SK-N-SH (cell line): ENCODE measurements around the gene P3H2. TPM values are rescaled to one million over a fixed set of nuclear protein-coding genes. Genes with fewer than 3 reads are reported as not detected.

Experiments
- CTCF ChIA-PET: fragments of 300-600, 350-600 bp; formaldehyde crosslinking; extraction: SDS; loops from one replicate; lab custom pipeline; 2021; lab: Yijun Ruan, JAX
- POLR2A ChIA-PET: fragments of 350-600 bp; sonication (Branson Sonifier 250); formaldehyde crosslinking; extraction: SDS; loops from one replicate; lab custom pipeline; 2020; ENCODE audit warnings: antibody characterized with exemption, inconsistent platforms; lab: Yijun Ruan, JAX
- DNase-seq: peaks from one replicate; pipeline ENCODE4 v3.0.0; 2012
- H2AFZ ChIP-seq: fragments of 200-600 bp; sonication (generic); 2 replicates; pipeline ENCODE4 v1.8.1; 2016; ENCODE audit warnings: antibody characterized with exemption, mild to moderate bottlenecking, low read depth
- H3F3A ChIP-seq: fragments of 200-600 bp; sonication (generic); replicated peaks from 2 replicates; pipeline ENCODE3; 2016; ENCODE audit warnings: antibody characterized with exemption, mild to moderate bottlenecking; ENCODE audit not compliant: insufficient read depth
- H3K27ac ChIP-seq, 2 experiments: fragments of 200-500 bp in 1 of 2; fragments of 200-600 bp in 1 of 2; sonication (Bioruptor generic) in 1 of 2; sonication (generic), shearing (Covaris generic) in 1 of 2; 2 replicates each; pipeline versions ENCODE4 v1.5.1 to v1.6.1; 2014 to 2016; ENCODE audit warnings: low read depth in 2 of 2, inconsistent platforms in 1 of 2, low read length in 1 of 2, mild to moderate bottlenecking in 1 of 2, mixed read lengths in 1 of 2
- H3K27me3 ChIP-seq: fragments of 200-600 bp; sonication (generic), shearing (Covaris generic); 2 replicates; pipeline ENCODE4 v1.6.1; 2016; ENCODE audit warnings: mixed run types; ENCODE audit not compliant: insufficient read depth
- H3K36me3 ChIP-seq, 2 experiments: fragments of 200-500 bp in 1 of 2; fragments of 200-600 bp in 1 of 2; sonication (Bioruptor generic) in 1 of 2; sonication (generic) in 1 of 2; replicated peaks in 1 of 2; 2 replicates each; pipeline versions ENCODE3 to v1.5.1; 2014 to 2016; ENCODE audit warnings: low read length in 1 of 2, mild to moderate bottlenecking in 1 of 2; ENCODE audit not compliant: insufficient read depth in 2 of 2, control insufficient read depth in 1 of 2
- H3K4me1 ChIP-seq, 2 experiments: fragments of 200-500 bp in 1 of 2; fragments of 200-600 bp in 1 of 2; sonication (Bioruptor generic) in 1 of 2; sonication (generic), shearing (Covaris generic) in 1 of 2; 2 replicates each; pipeline versions ENCODE4 v1.5.1 to v1.6.1; 2014 to 2016; ENCODE audit warnings: low read depth in 1 of 2, low read length in 1 of 2, mixed run types in 1 of 2; ENCODE audit not compliant: insufficient read depth in 2 of 2, control insufficient read depth in 1 of 2
- H3K4me2 ChIP-seq: fragments of 200-600 bp; sonication (generic), shearing (Covaris generic); 2 replicates; pipeline ENCODE4 v1.6.1; 2017; ENCODE audit warnings: mixed run types
- H3K4me3 ChIP-seq, 2 experiments: fragments of 200-500 bp in 1 of 2; fragments of 200-600 bp in 1 of 2; sonication (Bioruptor generic) in 1 of 2; sonication (generic), shearing (Covaris generic) in 1 of 2; 2 replicates each; pipeline versions ENCODE4 v1.5.1 to v1.8.1; 2014 to 2016; ENCODE audit warnings: low read depth in 2 of 2, inconsistent platforms in 1 of 2, low read length in 1 of 2, mild to moderate bottlenecking in 1 of 2, mixed read lengths in 1 of 2, moderate library complexity in 1 of 2
- H3K79me2 ChIP-seq: fragments of 200-600 bp; sonication (generic); 2 replicates; pipeline ENCODE4 v1.8.1; 2017; ENCODE audit warnings: mild to moderate bottlenecking; ENCODE audit not compliant: insufficient read depth
- H3K9ac ChIP-seq: fragments of 200-600 bp; sonication (generic); 2 replicates; pipeline ENCODE4 v1.6.1; 2017; ENCODE audit warnings: mixed run types
- H3K9me2 ChIP-seq: fragments of 200-600 bp; sonication (generic); 2 replicates; pipeline ENCODE4 v1.6.1; 2017; ENCODE audit warnings: mixed run types
- H3K9me3 ChIP-seq: fragments of 200-600 bp; sonication (generic); 2 replicates; pipeline ENCODE4 v1.6.1; 2017; ENCODE audit warnings: mixed run types, mild to moderate bottlenecking, moderate library complexity
- H4K20me1 ChIP-seq: fragments of 200-600 bp; sonication (generic); 2 replicates; pipeline ENCODE4 v1.6.1; 2017; ENCODE audit warnings: mild to moderate bottlenecking, mixed run types; ENCODE audit not compliant: insufficient read depth
- CHD2 ChIP-seq: fragments of 150-350 bp; IDR thresholded peaks from 2 replicates; pipeline ENCODE4 v1.6.1; 2018; ENCODE audit warnings: low read length; ENCODE audit not compliant: partially characterized antibody
- FOXJ3 ChIP-seq: sonication (generic); formaldehyde crosslinking; IDR thresholded peaks from 2 replicates; pipeline ENCODE4 v1.5.1; 2020; ENCODE audit warnings: mild to moderate bottlenecking, missing genetic modification reagents
- GATA2 ChIP-seq: sonication (generic); formaldehyde crosslinking; IDR thresholded peaks from 2 replicates; pipeline ENCODE4 v1.5.0; 2020; ENCODE audit warnings: mild to moderate bottlenecking, missing genetic modification reagents
- JUND ChIP-seq: IDR thresholded peaks from 2 replicates; pipeline ENCODE4 v1.4.0; 2012
- MXI1 ChIP-seq: IDR thresholded peaks from 2 replicates; pipeline ENCODE4 v1.6.1; 2012; ENCODE audit warnings: mild to moderate bottlenecking, low read depth, low read length, improper control_type of control experiment
- NRF1 ChIP-seq: IDR thresholded peaks from 2 replicates; pipeline ENCODE4 v1.6.1; 2012; ENCODE audit warnings: low read depth, mild to moderate bottlenecking, low read length
- RFX5 ChIP-seq: IDR thresholded peaks from 2 replicates; pipeline ENCODE4 v1.6.1; 2012; ENCODE audit warnings: mild to moderate bottlenecking, improper control_type of control experiment, low read length
- RXRA ChIP-seq: IDR thresholded peaks from 2 replicates; pipeline ENCODE4 v1.4.0; 2012; ENCODE audit warnings: low read depth, mild to moderate bottlenecking, borderline replicate concordance
- TEAD4 ChIP-seq: IDR thresholded peaks from 2 replicates; pipeline ENCODE4 v1.4.0; 2012; ENCODE audit warnings: mild to moderate bottlenecking, borderline replicate concordance; ENCODE audit not compliant: insufficient read depth
- USF2 ChIP-seq: fragments of 150-350 bp; IDR thresholded peaks from 2 replicates; pipeline ENCODE4 v1.6.1; 2017; ENCODE audit warnings: antibody characterized with exemption, low read length, low read depth, borderline replicate concordance
- WGBS: methylation state at CpG from one replicate; pipeline ENCODE4 v1.1.6; 2017; ENCODE audit warnings: low lambda C conversion rate; 5-methylcytosine and 5-hydroxymethylcytosine counted together
- polyA plus RNA-seq, 3 experiments: library from polyadenylated mRNA; depleted of rRNA; stranded (reverse); fragments of >200 nt; gene quantifications; 2 replicates each; pipeline ENCODE4 v1.2.3, GENCODE V29; 2012
- TF ChIP-seq, protein P1 (sequence below): fragments of 200-600 bp; sonication (generic); IDR thresholded peaks from 2 replicates; pipeline ENCODE4 v1.6.1; 2017; ENCODE audit warnings: antibody characterized with exemption, mild to moderate bottlenecking, moderate library complexity
- TF ChIP-seq, protein P2 (sequence below): IDR thresholded peaks from 2 replicates; pipeline ENCODE4 v1.4.0; 2012; ENCODE audit warnings: low read depth

Gene P3H2
- polyA plus RNA-seq, 1 of the 3 experiments (the other 2 are of a cell fraction) = 2.8 TPM

GRCh38 chr3:190034446-190034845 lies 86.3 kb downstream of the P3H2 start:
- H3K27ac ChIP-seq = no peak overlapping the region
- TF ChIP-seq CHD2 (no peak), USF2 (no peak), RXRA (no peak), TEAD4 (no peak), RFX5 (no peak), NRF1 (no peak), JUND (no peak), FOXJ3 (CRISPR knock-in tag) (no peak), GATA2 (CRISPR knock-in tag) (no peak), MXI1 (no peak)
- TF ChIP-seq, protein P1, sequence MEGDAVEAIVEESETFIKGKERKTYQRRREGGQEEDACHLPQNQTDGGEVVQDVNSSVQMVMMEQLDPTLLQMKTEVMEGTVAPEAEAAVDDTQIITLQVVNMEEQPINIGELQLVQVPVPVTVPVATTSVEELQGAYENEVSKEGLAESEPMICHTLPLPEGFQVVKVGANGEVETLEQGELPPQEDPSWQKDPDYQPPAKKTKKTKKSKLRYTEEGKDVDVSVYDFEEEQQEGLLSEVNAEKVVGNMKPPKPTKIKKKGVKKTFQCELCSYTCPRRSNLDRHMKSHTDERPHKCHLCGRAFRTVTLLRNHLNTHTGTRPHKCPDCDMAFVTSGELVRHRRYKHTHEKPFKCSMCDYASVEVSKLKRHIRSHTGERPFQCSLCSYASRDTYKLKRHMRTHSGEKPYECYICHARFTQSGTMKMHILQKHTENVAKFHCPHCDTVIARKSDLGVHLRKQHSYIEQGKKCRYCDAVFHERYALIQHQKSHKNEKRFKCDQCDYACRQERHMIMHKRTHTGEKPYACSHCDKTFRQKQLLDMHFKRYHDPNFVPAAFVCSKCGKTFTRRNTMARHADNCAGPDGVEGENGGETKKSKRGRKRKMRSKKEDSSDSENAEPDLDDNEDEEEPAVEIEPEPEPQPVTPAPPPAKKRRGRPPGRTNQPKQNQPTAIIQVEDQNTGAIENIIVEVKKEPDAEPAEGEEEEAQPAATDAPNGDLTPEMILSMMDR = no peak
- TF ChIP-seq, all 33 proteins: peak for 0
- H3K4me3 ChIP-seq = no peak overlapping the region
- no peak overlapping the region for H3K9ac ChIP-seq
- no peak overlapping the region for H3K4me2 ChIP-seq
- ChIA-PET POLR2A (no interaction called here), CTCF (interaction anchor here (1.0 kb wide), 1 partner anchor 86 kb away, joined by 4 read pairs; the partner anchor contains the start of gene P3H2)
- H3K79me2 ChIP-seq = no peaks in the 10 kb centered on the region
- no peaks in the 10 kb centered on the region for H4K20me1 ChIP-seq
- WGBS = 53% methylated on average over 3 of the region's 3 CpGs
- no peaks in the 10 kb centered on the region for H3K4me1 ChIP-seq
- no peaks in the 10 kb centered on the region for H3K27me3 ChIP-seq
- no peaks in the 10 kb centered on the region for H3K9me3 ChIP-seq
- H3F3A ChIP-seq = no peaks in the 10 kb centered on the region
- no peaks in the 10 kb centered on the region for H3K36me3 ChIP-seq
- H2AFZ ChIP-seq = no peak overlapping the region
- no peak for DNase-seq
- H3K9me2 ChIP-seq = no peaks in the 10 kb centered on the region

- H3K79me2 ChIP-seq = no peaks in the 10 kb centered on the region
- CTCF ChIA-PET = interaction anchor here (0.6 to 1.4 kb wide), 3 partner anchors 16 to 120 kb away, joined by 3 read pairs; no protein-coding TSS in a partner anchor
- POLR2A ChIA-PET = no interaction called here
These were observed 87.8 kb downstream of the P3H2 start for GRCh38 chr3:190032923-190033322.

More at GRCh38 chr3:190032923-190033322, 87.8 kb downstream of the P3H2 start:
- Histone ChIP-seq H2AFZ (no peak overlapping the region), H3K9me3 (no peaks in the 10 kb centered on the region), H3K36me3 (no peaks in the 10 kb centered on the region), H3K4me3 (no peak overlapping the region), H4K20me1 (no peaks in the 10 kb centered on the region), H3K9ac (no peak overlapping the region)
- WGBS = 41% methylated on average over 11 of the region's 11 CpGs
- TF ChIP-seq, protein P2, sequence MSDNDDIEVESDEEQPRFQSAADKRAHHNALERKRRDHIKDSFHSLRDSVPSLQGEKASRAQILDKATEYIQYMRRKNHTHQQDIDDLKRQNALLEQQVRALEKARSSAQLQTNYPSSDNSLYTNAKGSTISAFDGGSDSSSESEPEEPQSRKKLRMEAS = no peak
- TF ChIP-seq, protein P1 = peak; percentile 15; the same call in 1 of the 2 replicates
- TF ChIP-seq, all 33 proteins: peak for 1
- H3F3A ChIP-seq = no peaks in the 10 kb centered on the region
- no peak for DNase-seq
- no peak overlapping the region for H3K27ac ChIP-seq
- no peak overlapping the region for H3K4me2 ChIP-seq
- H3K4me1 ChIP-seq = no peaks in the 10 kb centered on the region
- H3K9me2 ChIP-seq = no peaks in the 10 kb centered on the region
- H3K27me3 ChIP-seq = no peaks in the 10 kb centered on the region
